SK-MEL-5 (cell line): Measurements from ENCODE around the gene HS3ST5. TPM values are rescaled to one million over a fixed set of nuclear protein-coding genes. Genes with fewer than 3 reads are reported as not detected.
"Not testable (repeated sequence)": the region's sequence is repeated elsewhere in the genome, so short reads cannot be mapped to it uniquely, and the experiment has no call there.

Experiments used
- DNase-seq: peaks from one replicate; pipeline ENCODE4 v3.0.0-alpha.2; 2016; ENCODE audit warnings: low read depth, low spot score
- in situ Hi-C: cut with HindIII; loops from 2 replicates; pipeline ENCODE4 v1.10.0; 2016; ENCODE audit warnings: low sequenced_read_pairs, high pct_unique_total_duplicates, low pct_unique_long_range_greater_than_20kb
- total RNA-seq: library from RNA; depleted of rRNA; stranded (reverse); fragments of >200 nt; shearing (Covaris generic); gene quantifications from 2 replicates; pipeline ENCODE4 v1.2.3, GENCODE V29; 2014

HS3ST5 gene
- total RNA-seq, 1 experiment from 2014 or later, result 0.42 TPM

GRCh38 chr6:114149182-114149581, 193.6 kb downstream of the HS3ST5 start:
- DNase-seq, in situ Hi-C loops: not testable (repeated sequence)

DNA sequence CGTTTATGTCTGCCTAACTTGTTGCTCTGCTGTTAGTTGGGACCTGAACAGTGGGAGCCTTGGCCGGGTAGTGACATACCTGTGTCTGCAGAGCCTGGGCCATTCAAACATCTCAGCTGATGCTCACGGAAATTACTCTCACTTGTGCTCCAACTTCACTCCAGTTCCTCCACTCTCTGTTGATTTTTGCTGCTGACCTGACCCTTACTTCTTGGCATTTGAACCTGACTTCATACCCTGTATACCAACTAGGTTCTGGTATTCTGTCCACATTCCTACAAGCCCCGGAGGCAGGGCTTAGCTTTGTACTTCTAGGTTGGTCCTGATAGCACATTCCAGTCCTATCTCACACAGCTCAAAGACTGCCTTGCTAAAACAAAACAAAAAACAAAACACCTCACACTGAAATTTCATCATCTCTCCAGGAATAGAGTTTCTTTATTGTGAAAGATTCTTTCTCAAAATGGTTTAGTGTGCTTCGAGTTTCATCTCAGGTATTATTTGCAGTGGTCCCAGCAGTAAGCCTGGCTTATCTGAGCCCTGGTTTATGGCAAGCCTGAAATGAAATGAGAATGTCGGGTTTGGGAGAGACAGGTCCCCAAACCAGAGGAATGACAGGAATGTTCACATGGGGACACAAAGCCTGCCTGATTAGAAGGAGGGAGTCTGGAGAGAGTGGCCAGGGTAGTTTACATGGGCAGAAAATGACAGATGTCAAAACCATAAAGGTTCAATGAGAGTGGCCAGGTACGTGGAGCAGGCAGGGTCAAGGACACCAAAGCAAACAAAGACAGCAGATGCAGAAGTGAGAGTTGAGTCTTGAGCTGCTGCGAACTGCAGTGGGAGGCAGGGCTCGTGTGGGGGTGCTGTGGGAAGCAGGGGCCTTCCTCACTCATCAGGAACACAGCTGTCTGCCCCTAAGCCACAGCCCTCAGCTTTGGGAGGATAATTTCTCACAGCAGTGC, 197.7 kb downstream of the HS3ST5 start:
- in situ Hi-C loops, result no loop called here
- no peak for DNase-seq

GRCh38 chr6:114142258-114142657, 200.6 kb downstream of the HS3ST5 start:
- peak; percentile 60 for DNase-seq
- in situ Hi-C loops, result no loop called here

DNA sequence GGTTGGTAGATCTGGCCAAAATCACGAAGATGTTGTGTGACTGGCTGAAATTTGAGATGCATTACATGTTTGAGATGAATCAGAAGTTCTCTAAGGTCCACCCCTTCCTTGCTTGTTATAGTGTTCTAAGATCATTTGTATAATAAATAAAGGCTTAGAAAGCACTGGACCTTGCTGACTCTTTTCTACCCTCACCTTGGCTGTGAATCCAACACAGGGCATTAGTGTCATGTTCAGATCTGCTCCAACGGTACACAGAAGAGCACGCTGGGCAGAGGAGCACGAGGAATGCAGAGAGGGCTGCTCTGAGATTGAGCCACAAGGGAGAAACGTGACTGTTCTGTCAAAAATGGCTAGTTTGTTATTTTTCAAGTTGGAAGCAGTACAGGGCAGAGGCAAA, 202.4 kb downstream of the HS3ST5 start:
- no peak for DNase-seq
- in situ Hi-C loops, result no loop called here

DNA sequence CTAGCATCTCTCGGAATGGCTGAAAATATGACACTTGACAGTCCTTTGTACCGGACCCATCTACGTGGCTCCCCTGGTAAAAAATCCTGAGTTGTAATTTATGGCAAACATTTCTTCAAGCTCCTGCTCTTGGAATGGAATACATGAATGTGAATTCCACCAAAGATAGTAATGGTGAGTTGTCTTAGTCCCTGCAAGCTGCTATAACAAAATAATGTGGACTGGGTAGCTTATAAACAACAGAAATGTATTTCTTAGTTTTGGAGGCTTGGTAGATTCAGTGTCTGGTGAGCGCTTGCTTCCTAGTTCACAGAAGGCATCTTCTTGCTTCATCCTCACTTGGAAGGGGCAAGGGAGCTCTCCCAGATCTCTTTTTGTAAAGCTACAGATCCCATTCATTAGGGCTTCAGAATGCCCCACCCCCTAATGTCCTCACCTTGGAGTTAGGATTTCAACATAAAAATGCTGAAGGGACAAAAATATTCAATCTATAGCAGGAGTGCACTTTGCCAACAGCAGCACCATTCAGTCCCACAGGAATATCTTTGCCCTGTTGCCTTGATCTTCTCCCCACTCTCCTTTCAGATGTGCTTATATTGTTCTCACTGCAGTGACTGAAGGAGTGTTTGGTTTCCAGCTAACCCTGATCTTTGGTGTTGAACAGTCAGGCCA, 204.1 kb downstream of the HS3ST5 start:
- DNase-seq, result no peak
- in situ Hi-C loops, result no loop called here

DNA sequence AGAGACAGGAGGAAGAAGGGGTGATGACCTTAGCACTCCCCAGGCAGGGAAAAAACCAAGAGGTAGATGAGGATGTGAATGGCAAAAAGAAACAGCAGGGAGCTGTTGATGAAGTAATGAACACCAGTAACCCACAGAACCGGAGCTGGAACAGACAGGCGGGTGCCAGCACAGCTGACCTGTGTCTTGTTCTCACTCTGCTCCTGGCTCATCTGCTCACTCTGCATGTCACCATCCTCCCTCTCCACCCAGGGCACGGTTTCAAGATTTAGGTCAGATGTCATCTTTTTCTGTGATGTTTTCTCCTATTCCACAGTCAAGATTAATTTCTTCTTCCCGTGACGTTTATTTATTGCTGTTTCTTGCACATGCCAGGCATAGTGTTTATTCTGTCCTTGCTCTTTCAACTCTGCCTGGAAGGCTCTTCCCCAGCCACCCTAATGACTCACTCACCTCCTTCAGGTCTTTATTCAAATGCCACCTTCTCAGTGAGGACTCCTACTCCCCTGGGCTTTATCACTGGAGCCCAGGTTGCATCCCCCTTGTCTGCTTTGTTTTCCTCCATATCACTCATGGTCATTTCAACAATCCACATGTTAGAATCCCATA, 207.4 kb downstream of the HS3ST5 start:
- in situ Hi-C loops, result no loop called here

DNA sequence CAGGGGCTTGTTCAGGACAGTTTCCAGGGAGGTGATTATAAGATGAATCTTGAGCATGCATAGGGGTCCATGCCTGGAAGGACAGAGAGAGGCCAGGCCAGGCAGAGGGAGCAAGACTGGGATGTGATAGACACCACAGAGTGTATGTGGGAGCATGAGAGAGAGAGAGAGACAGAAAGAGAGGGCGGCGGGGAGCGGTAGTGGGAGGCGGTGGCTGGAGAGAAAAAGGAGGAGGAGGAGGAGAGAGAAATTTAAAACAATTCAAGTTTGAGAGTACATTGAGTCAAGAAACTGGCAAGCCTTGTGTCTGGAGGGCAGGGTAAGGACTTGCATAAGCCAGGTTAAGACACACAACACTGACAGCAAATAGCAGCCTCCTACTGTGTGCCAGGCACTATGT, 209.0 kb downstream of the HS3ST5 start:
- in situ Hi-C loops, result no loop called here
- no peak for DNase-seq

More for the DNA sequence above, 207.4 kb downstream of the HS3ST5 start:
- no peak for DNase-seq

DNA sequence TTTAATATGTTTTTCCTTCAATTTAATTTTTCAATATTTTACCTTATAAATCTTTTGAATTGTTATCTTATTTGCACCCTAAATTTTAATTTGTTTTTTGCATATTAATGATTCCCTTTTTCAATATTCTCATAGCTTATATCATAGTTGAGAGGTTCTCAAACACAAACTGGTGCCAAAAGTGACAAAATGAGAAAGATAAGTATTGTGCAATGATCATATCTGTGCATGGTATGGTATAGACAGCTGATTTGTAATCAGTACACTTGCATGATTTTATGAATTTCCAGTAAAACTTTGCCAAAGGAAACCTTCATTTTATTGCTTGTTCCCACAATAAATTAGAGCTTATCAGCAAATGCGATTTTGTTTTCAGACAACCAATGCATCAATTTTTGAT, 210.9 kb downstream of the HS3ST5 start:
- in situ Hi-C loops, result no loop called here

GRCh38 chr6:114125576-114125975, 217.2 kb downstream of the HS3ST5 start:
- no peak for DNase-seq
- in situ Hi-C loops, result no loop called here

More for the DNA sequence above, 210.9 kb downstream of the HS3ST5 start:
- DNase-seq, result no peak

DNA sequence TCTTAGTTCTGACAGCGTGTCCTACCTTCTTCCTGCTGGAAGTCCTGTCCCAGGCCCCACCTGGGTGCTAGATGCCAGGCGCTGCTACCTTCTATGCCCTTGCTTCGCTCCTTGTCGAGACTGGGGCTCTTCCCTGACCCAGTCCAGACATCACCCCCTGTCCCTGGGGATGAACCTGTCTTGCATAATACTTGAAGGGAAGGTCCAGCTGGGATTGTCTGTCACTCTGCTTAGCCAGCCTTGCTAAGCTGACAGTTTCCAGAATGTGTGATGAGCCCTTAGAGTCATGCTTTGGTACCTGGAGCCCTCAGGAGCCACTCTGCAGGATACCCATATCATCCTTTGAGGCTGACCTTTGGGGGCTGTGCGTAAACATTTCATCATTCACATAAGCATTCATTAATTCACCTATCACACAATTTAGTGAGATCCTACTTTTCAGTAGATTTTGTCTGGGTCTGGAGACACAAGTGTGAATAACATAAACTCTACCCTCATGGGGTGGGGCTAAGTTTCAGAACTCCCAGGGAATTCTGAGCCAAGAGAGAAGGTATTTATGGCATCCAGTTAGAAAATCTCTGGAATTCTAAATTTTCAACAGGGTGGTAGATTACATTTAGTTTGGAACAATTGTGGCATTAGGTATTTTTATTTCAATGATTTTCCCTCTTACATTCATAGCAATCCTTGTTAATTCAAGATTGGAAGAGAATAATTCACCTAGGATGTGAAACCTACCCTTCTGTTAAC, 220.7 kb downstream of the HS3ST5 start:
- in situ Hi-C loops, result no loop called here
- DNase-seq, result no peak

DNA sequence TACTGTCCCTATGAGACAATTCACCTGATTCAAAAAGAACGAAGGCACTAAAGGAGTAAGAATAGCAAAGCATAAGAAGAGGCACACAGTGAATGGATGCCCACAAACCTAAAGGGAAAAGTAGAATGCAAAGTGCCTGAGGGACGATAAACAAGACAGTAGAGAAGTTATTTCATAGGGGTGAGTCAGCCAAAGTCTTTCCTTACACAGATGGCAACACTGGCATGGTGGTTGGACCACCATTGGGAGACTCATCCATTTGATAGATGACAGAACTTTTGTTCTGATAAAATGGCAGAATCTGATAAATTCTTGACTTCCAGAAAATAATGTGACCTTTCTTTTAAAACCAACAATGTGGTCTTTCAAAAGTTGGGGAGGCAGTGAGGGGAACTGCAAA, 223.8 kb downstream of the HS3ST5 start:
- peak; percentile 84 for DNase-seq
- in situ Hi-C loops, result no loop called here

GRCh38 chr6:114115652-114116051, 227.2 kb downstream of the HS3ST5 start:
- in situ Hi-C loops, result no loop called here

DNA sequence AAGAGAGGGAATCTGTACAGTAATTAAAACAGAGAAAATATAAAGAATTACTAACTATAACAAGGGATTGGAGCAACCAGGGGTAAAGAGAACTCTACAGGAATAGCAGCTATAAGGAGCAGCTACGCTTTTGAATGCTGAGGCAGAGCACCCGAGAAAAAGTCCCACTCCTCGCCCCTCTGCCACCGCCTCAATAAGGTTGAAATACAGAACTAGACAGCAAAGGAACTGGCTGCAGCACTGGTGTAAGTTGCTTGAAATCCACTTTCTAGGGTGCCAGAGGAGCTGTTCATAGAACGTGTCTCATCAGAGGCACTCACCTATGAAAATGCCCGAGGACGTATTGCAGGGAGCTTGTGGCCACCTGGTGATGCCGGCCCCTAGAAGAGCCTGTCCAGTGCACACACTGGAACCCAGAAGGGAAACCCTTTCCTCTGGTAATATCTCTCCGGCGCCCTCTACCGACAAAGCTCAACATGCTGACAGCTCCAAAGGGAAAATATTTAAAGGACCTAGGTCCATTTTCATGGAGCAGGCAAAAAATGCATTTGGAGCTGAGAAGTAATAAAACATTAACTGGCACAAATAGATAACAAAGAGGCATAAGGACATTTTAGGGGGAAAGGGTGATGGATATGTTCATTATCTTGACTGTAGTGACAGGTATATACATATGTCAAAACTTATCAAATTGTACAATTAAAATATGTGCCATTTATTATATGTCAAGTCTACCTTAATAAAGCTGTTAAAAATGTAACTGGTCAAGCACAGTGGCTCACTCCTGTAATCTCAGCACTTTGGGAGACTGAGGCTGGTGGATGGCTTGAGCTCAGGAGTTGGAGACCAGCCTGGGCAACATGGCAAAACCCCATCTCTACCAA, 234.5 kb downstream of the HS3ST5 start:
- DNase-seq, result peak; percentile 87
- in situ Hi-C loops, result no loop called here

More at GRCh38 chr6:114115652-114116051, 227.2 kb downstream of the HS3ST5 start:
- DNase-seq, result no peak

DNA sequence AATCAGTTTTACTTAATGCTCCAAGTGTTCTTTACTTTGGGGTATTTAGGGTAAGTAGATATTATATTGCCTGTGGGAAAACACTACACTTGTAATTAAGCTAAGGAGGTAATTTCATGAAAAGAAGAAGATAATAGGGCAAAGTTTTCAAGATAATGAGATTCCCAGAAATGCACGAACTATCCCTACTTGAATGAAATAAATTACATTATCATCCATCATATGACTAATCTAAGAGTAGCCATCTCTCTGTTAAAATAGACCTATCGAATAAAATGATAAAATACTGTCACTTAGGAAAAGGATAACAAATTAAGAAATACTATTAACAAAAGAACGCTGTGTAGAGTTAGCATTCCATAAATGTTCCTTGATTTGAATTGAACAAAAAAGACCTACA, 236.8 kb downstream of the HS3ST5 start:
- in situ Hi-C loops, result no loop called here
- no peak for DNase-seq

DNA sequence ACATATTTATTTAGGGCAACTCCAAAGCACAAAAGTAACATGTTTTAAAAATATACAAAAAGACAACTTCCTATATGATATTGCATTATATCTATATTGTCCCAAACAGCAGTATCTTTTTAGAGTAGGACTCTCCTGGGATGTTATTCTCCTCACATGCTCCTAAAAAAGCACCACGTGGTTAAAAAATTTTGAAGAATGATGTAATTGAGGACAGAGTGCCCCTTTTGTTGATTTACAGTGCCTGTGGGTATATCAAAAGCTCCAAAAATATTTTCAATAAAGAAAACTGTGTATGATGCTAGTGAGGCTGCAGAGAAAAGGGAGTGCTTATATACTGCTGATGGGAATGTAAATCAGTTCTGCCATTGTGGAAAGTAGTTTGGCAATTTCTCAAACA, 241.6 kb downstream of the HS3ST5 start:
- in situ Hi-C loops, result no loop called here
- DNase-seq, result peak; percentile 96

DNA sequence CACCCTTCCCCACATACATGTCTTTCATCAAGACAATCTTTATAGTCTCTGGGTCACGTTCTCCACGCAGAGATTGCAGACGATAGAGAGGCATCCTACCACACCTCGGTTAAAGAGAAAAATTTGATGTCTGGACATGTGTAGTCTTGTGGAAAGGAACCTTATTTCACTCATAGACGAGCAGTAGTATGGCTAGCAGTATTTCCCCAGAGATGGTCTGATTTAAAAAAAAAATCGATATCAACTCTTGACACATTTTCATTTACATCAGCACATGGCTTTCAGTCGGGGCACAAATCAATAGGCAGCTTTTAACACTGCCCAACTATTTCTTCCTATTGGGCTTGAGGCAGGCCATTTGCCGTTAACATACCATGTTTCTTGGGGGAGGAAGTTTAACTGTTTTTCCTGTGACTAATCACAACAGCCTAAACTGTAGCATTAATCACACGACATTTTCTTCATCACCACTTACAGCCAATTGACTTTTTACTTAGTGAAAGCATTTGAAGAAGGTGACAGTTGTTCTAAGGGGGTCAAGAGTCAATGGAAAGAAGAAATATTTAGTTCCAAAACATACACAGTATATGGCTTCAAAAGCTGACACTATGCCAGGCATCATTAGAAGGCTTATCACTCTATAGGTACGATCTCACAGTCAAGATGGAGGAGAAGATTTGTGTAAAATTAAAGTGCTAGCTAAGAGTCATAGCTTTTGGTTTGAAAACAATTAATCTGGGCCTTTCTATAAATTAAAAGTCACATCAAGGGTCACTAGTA, 242.4 kb downstream of the HS3ST5 start:
- peak; percentile 55 for DNase-seq
- in situ Hi-C loops, result no loop called here
